H1 (cell line): Measurements from ENCODE around the gene PRRX1. TPM values are rescaled to one million over a fixed set of nuclear protein-coding genes. Genes with fewer than 3 reads are reported as not detected.

Source experiments
- RNF2 ChIP-seq: fragments of 200-900, 300-1000 bp; sonication (generic); IDR thresholded peaks from 2 replicates; pipeline ENCODE4 v1.7.1; 2016; ENCODE audit warnings: borderline replicate concordance, low read depth, mild to moderate bottlenecking, antibody characterized with exemption, low read length; ENCODE audit not compliant: poor library complexity, severe bottlenecking; ENCODE audit errors: missing control alignments
- polyA plus RNA-seq, 7 experiments: library from polyadenylated mRNA; depleted of rRNA in 3 of 7; stranded (reverse) in 5 of 7; unstranded in 2 of 7; fragments of >200 nt in 5 of 7; fragments of 200-250 nt in 2 of 7; gene quantifications; 1 replicate in 5 of 7; 2 replicates in 1 of 7; 4 replicates in 1 of 7; pipeline versions ENCODE4 v1.2.1 to v1.2.3, GENCODE V29; 2011 to 2013; ENCODE audit warnings: missing spikeins in 2 of 7, mixed read lengths in 2 of 7
- total RNA-seq: library from RNA; stranded (reverse); fragmentation: NEBNext Ultra II Directional; extraction: Animal tissue kit (Norgen Biotek cat#: 25700); gene quantifications from 2 replicates; pipeline ENCODE4 v1.2.1, GENCODE V29; 2021

PRRX1 gene
- total and polyA plus RNA-seq, 2 of the 8 experiments (the other 6 are each of a cell fraction or from before 2014, with no cell fraction given): not detected

- no peak for TF ChIP-seq RNF2
These were observed 71.7 kb downstream of the PRRX1 start (continued) for GRCh38 chr1:170735366-170736263.
